Activated B cell treated with CpG ODN at 0.5 μM for 24 hours (primary cell): ENCODE results near the gene ATAD1. TPM values are rescaled to one million over a fixed set of nuclear protein-coding genes. Genes with fewer than 3 reads are reported as not detected.

ENCODE experiments used
- ATAC-seq: fragments of 200-7000 bp; cut with Tn5 transposase; one replicate; pipeline ENCODE4 v1.10.0; 2021; ENCODE audit warnings: low read depth, mild to moderate bottlenecking, moderate library complexity
- CTCF ChIA-PET: fragments of 350-600 bp; sonication (Branson Sonifier 250); formaldehyde crosslinking; loops from one replicate; lab custom pipeline; 2021; ENCODE audit warnings: antibody characterized with exemption; lab: Charles Lee
- POLR2A ChIA-PET: fragments of 350-600 bp; sonication (Branson Sonifier 250); formaldehyde crosslinking; loops from one replicate; lab custom pipeline; 2021; ENCODE audit warnings: antibody characterized with exemption; lab: Charles Lee
- DNase-seq: peaks from one replicate; pipeline ENCODE4 v3.0.0; 2022
- H3K27ac Mint-ChIP-seq: one replicate; pipeline ENCODE4 v1.8.0; 2020; ENCODE audit warnings: mixed read lengths
- H3K27me3 Mint-ChIP-seq: one replicate; pipeline ENCODE4 v1.8.0; 2021; ENCODE audit warnings: mixed read lengths
- H3K36me3 Mint-ChIP-seq: one replicate; pipeline ENCODE4 v1.8.0; 2021; ENCODE audit warnings: low read depth, mixed read lengths
- H3K4me1 Mint-ChIP-seq: one replicate; pipeline ENCODE4 v1.8.0; 2021; ENCODE audit warnings: mixed read lengths
- H3K4me3 Mint-ChIP-seq: one replicate; pipeline ENCODE4 v1.8.0; 2020; ENCODE audit warnings: mild to moderate bottlenecking, mixed read lengths
- H3K9me3 Mint-ChIP-seq: one replicate; pipeline ENCODE4 v1.8.0; 2020; ENCODE audit warnings: mixed read lengths
- CTCF ChIP-seq: fragments of 200-600 bp; IDR thresholded peaks from one replicate; pipeline ENCODE4 v1.8.0; 2022; ENCODE audit warnings: antibody characterized with exemption, mild to moderate bottlenecking
- intact Hi-C: fragments of 100-400 bp; cut with micrococcal nuclease; formaldehyde crosslinking; loops from one replicate; pipeline ENCODE4 v1.15.1; 2024
- total RNA-seq: library from RNA; stranded (reverse); gene quantifications from 2 replicates; pipeline ENCODE4 v1.2.3, GENCODE V29; 2022

ATAD1 gene
- total RNA-seq, 1 donor from 2014 or later: 42.6 TPM

GRCh38 chr10:87702973-87703294 is 115.1 kb downstream of the ATAD1 start:
- ChIA-PET CTCF (no interaction called here), POLR2A (no interaction called here)
- no peaks in the 10 kb centered on the region for H3K4me1 Mint-ChIP-seq
- peaks cover 5% of the 10 kb centered on the region for H3K27me3 Mint-ChIP-seq
- no peak for DNase-seq
- no peak for ATAC-seq
- no peak overlapping the region for H3K27ac Mint-ChIP-seq
- no peak for TF ChIP-seq CTCF
- intact Hi-C loops: no loop called here
- H3K36me3 Mint-ChIP-seq: no peaks in the 10 kb centered on the region
- no peak overlapping the region for H3K4me3 Mint-ChIP-seq
- H3K9me3 Mint-ChIP-seq: no peaks in the 10 kb centered on the region

GRCh38 chr10:87702260-87702972 is 115.6 kb downstream of the ATAD1 start:
- peaks cover 6% of the 10 kb centered on the region for H3K27me3 Mint-ChIP-seq
- no peak overlapping the region for H3K27ac Mint-ChIP-seq
- no peaks in the 10 kb centered on the region for H3K36me3 Mint-ChIP-seq
- H3K9me3 Mint-ChIP-seq: no peaks in the 10 kb centered on the region
- intact Hi-C loops: no loop called here
- no peaks in the 10 kb centered on the region for H3K4me1 Mint-ChIP-seq
- POLR2A ChIA-PET: no interaction called here
- ATAC-seq: no peak
- TF ChIP-seq CTCF: no peak
- no peak overlapping the region for H3K4me3 Mint-ChIP-seq
- no peak for DNase-seq
- CTCF ChIA-PET: no interaction called here

Other genes with a start within 250 kb of the ATAD1 start
- not detected in 2 replicates for gene PAPSS2, start 158.3 kb downstream of the ATAD1 start, total RNA-seq
- 2.4 and 2.6 TPM in 2 replicates for gene KLLN, start 45.3 kb upstream of the ATAD1 start, total RNA-seq
- 172 and 227 TPM in 2 replicates for gene PTEN, start 45.4 kb upstream of the ATAD1 start, total RNA-seq